H7 (cell line): ENCODE measurements around the gene ZC2HC1C. TPM values are rescaled to one million over a fixed set of nuclear protein-coding genes. Genes with fewer than 3 reads are reported as not detected.

Experiments used
- DNase-seq: peaks from one replicate; pipeline ENCODE4 v3.0.0; 2012
- H3K27me3 ChIP-seq: 2 replicates; pipeline ENCODE4 v1.6.0; 2011; ENCODE audit warnings: mild to moderate bottlenecking, low read length; ENCODE audit not compliant: control insufficient read depth, insufficient read depth
- H3K36me3 ChIP-seq: replicated peaks from 2 replicates; pipeline ENCODE4 v1.5.1; 2011; ENCODE audit warnings: low read length; ENCODE audit not compliant: control insufficient read depth, insufficient read depth
- H3K4me3 ChIP-seq: 2 replicates; pipeline ENCODE4 v1.5.1; 2011; ENCODE audit warnings: low read depth, mild to moderate bottlenecking, control low read depth, low read length, moderate library complexity; ENCODE audit not compliant: insufficient read depth
- total RNA-seq: library from RNA; depleted of rRNA; stranded (reverse); fragments of >200 nt; shearing (Covaris generic); gene quantifications from 2 replicates; pipeline ENCODE4 v1.2.3, GENCODE V29; 2014

ZC2HC1C gene
- total RNA-seq, 1 experiment from 2014 or later = 2.7 TPM

GRCh38 chr14:75094896-75095295, 25.5 kb downstream of the ZC2HC1C start:
- no peak overlapping the region for H3K4me3 ChIP-seq
- no peaks in the 10 kb centered on the region for H3K27me3 ChIP-seq
- no peak for DNase-seq
- H3K36me3 ChIP-seq = peaks cover 9% of the 10 kb centered on the region

- Histone ChIP-seq H3K27me3 (no peaks in the 10 kb centered on the region), H3K36me3 (peaks cover 11% of the 10 kb centered on the region), H3K4me3 (no peak overlapping the region)
- no peak for DNase-seq
Observed at GRCh38 chr14:75095690-75096089, 26.2 kb downstream of the ZC2HC1C start.

GRCh38 chr14:75096959-75097358, 27.5 kb downstream of the ZC2HC1C start:
- Histone ChIP-seq H3K36me3 (peaks cover 8% of the 10 kb centered on the region), H3K27me3 (no peaks in the 10 kb centered on the region), H3K4me3 (no peak overlapping the region)
- DNase-seq = no peak

GRCh38 chr14:75098212-75098611, 28.8 kb downstream of the ZC2HC1C start:
- Histone ChIP-seq H3K36me3 (peaks cover 8% of the 10 kb centered on the region), H3K27me3 (no peaks in the 10 kb centered on the region), H3K4me3 (no peak overlapping the region)
- no peak for DNase-seq

GRCh38 chr14:75098682-75099081, 29.2 kb downstream of the ZC2HC1C start:
- H3K27me3 ChIP-seq = no peaks in the 10 kb centered on the region
- no peak for DNase-seq
- peaks cover 8% of the 10 kb centered on the region for H3K36me3 ChIP-seq
- no peak overlapping the region for H3K4me3 ChIP-seq

- H3K4me3 ChIP-seq = no peak overlapping the region
- no peak for DNase-seq
- H3K27me3 ChIP-seq = no peaks in the 10 kb centered on the region
- peaks cover 11% of the 10 kb centered on the region for H3K36me3 ChIP-seq
Observed at GRCh38 chr14:75101491-75101890, 32.0 kb downstream of the ZC2HC1C start.

- Histone ChIP-seq H3K4me3 (no peak overlapping the region), H3K27me3 (no peaks in the 10 kb centered on the region), H3K36me3 (peaks cover 19% of the 10 kb centered on the region)
- DNase-seq = no peak
Observed at GRCh38 chr14:75107186-75107585, 37.7 kb downstream of the ZC2HC1C start.

GRCh38 chr14:75109877-75110276, 40.4 kb downstream of the ZC2HC1C start:
- Histone ChIP-seq H3K4me3 (no peak overlapping the region), H3K27me3 (no peaks in the 10 kb centered on the region), H3K36me3 (peaks cover 27% of the 10 kb centered on the region)
- DNase-seq = no peak

GRCh38 chr14:75113932-75114539, 44.6 kb downstream of the ZC2HC1C start:
- DNase-seq = no peak
- H3K36me3 ChIP-seq = peaks cover 18% of the 10 kb centered on the region
- no peaks in the 10 kb centered on the region for H3K27me3 ChIP-seq
- H3K4me3 ChIP-seq = no peak overlapping the region

- Histone ChIP-seq H3K36me3 (peaks cover 4% of the 10 kb centered on the region; the same call in 1 of the 2 replicates), H3K4me3 (no peak overlapping the region), H3K27me3 (no peaks in the 10 kb centered on the region)
- DNase-seq = no peak
Observed at GRCh38 chr14:75119056-75119455, 49.6 kb downstream of the ZC2HC1C start.

GRCh38 chr14:75120541-75121291, 51.3 kb downstream of the ZC2HC1C start:
- no peaks in the 10 kb centered on the region for H3K27me3 ChIP-seq
- no peak overlapping the region for H3K4me3 ChIP-seq
- DNase-seq = no peak
- peaks cover 3% of the 10 kb centered on the region; the same call in 1 of the 2 replicates for H3K36me3 ChIP-seq

GRCh38 chr14:75121552-75121951, 52.1 kb downstream of the ZC2HC1C start:
- H3K27me3 ChIP-seq = no peaks in the 10 kb centered on the region
- H3K4me3 ChIP-seq = no peak overlapping the region
- DNase-seq = no peak
- H3K36me3 ChIP-seq = peaks cover 1% of the 10 kb centered on the region; the same call in 1 of the 2 replicates

GRCh38 chr14:75123991-75124390, 54.5 kb downstream of the ZC2HC1C start:
- H3K27me3 ChIP-seq = no peaks in the 10 kb centered on the region
- DNase-seq = no peak
- H3K4me3 ChIP-seq = no peak overlapping the region
- H3K36me3 ChIP-seq = peaks cover 1% of the 10 kb centered on the region; the same call in 1 of the 2 replicates

GRCh38 chr14:75125617-75126016, 56.2 kb downstream of the ZC2HC1C start:
- no peaks in the 10 kb centered on the region for H3K27me3 ChIP-seq
- DNase-seq = no peak
- no peak overlapping the region; the same call in 1 of the 2 replicates for H3K4me3 ChIP-seq

GRCh38 chr14:75126121-75126544, 56.7 kb downstream of the ZC2HC1C start:
- peak overlapping the region; percentile 86 for H3K4me3 ChIP-seq
- DNase-seq = peak; percentile 38
- H3K36me3 ChIP-seq = no peaks in the 10 kb centered on the region
- no peaks in the 10 kb centered on the region for H3K27me3 ChIP-seq

More at GRCh38 chr14:75125617-75126016, 56.2 kb downstream of the ZC2HC1C start:
- H3K36me3 ChIP-seq = no peaks in the 10 kb centered on the region
